HFFc6 (cell line): ENCODE measurements around the gene RRH. TPM values are rescaled to one million over a fixed set of nuclear protein-coding genes. Genes with fewer than 3 reads are reported as not detected.

Experiments used
- DNase-seq: peaks from one replicate; pipeline ENCODE4 v3.0.0-alpha.2; 2018
- H3K27ac Mint-ChIP-seq: 2 replicates; pipeline ENCODE4 v1.8.0; 2020; ENCODE audit warnings: mild to moderate bottlenecking, mixed read lengths
- H3K27me3 Mint-ChIP-seq: 2 replicates; pipeline ENCODE4 v1.8.0; 2021; ENCODE audit warnings: mild to moderate bottlenecking, moderate library complexity, mixed read lengths; ENCODE audit not compliant: insufficient read depth
- H3K36me3 Mint-ChIP-seq: 2 replicates; pipeline ENCODE4 v1.8.0; 2021; ENCODE audit warnings: low read depth, mixed read lengths
- H3K4me1 Mint-ChIP-seq: 2 replicates; pipeline ENCODE4 v1.8.0; 2020; ENCODE audit warnings: low read depth, mixed read lengths
- H3K4me3 Mint-ChIP-seq: 2 replicates; pipeline ENCODE4 v1.8.0; 2020; ENCODE audit warnings: mild to moderate bottlenecking, moderate library complexity, mixed read lengths
- H3K9me3 Mint-ChIP-seq: 2 replicates; pipeline ENCODE4 v1.8.0; 2020; ENCODE audit warnings: mild to moderate bottlenecking, mixed read lengths
- total RNA-seq, 6 experiments: library from RNA; stranded (reverse); fragmentation: NEBNext Ultra II Directional; extraction: Animal tissue kit (Norgen Biotek cat#: 25700); gene quantifications; 2 replicates in 1 of 6; 3 replicates in 5 of 6; pipeline ENCODE4 v1.2.3, GENCODE V29; 2021
- TF ChIP-seq, protein P1 (sequence below): fragments of 200-600 bp; sonication (generic); IDR thresholded peaks from 2 replicates; pipeline ENCODE4 v1.5.0; 2021; ENCODE audit warnings: antibody characterized with exemption, mild to moderate bottlenecking

RRH gene
- total RNA-seq, 6 experiments from 2014 or later: not detected

DNA sequence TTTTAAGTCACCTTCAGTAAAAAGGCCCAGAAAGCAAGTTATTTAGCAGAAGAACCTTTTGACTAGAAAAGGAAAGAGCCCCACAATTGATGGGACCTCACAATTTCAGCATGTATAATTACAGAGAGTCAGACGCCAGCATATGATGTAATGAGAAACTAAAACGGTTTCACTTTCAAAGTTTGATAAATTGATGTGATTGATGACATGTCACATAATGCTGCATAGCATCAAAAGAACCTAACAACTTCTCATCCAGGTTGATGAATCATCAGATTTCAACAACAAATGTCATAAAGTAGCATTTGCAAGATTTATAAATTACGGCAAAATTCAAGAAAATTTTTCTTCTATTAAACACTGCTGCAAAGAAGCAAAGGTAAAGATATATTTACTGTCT lies 16.1 kb upstream of the RRH start:
- TF ChIP-seq, protein P1, sequence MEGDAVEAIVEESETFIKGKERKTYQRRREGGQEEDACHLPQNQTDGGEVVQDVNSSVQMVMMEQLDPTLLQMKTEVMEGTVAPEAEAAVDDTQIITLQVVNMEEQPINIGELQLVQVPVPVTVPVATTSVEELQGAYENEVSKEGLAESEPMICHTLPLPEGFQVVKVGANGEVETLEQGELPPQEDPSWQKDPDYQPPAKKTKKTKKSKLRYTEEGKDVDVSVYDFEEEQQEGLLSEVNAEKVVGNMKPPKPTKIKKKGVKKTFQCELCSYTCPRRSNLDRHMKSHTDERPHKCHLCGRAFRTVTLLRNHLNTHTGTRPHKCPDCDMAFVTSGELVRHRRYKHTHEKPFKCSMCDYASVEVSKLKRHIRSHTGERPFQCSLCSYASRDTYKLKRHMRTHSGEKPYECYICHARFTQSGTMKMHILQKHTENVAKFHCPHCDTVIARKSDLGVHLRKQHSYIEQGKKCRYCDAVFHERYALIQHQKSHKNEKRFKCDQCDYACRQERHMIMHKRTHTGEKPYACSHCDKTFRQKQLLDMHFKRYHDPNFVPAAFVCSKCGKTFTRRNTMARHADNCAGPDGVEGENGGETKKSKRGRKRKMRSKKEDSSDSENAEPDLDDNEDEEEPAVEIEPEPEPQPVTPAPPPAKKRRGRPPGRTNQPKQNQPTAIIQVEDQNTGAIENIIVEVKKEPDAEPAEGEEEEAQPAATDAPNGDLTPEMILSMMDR: no peak
- peaks cover 6% of the 10 kb centered on the region for H3K27me3 Mint-ChIP-seq
- H3K36me3 Mint-ChIP-seq: peaks cover 10% of the 10 kb centered on the region
- H3K4me1 Mint-ChIP-seq: peaks cover 11% of the 10 kb centered on the region
- no peaks in the 10 kb centered on the region for H3K9me3 Mint-ChIP-seq
- no peak overlapping the region for H3K4me3 Mint-ChIP-seq
- DNase-seq: no peak
- H3K27ac Mint-ChIP-seq: no peak overlapping the region

DNA sequence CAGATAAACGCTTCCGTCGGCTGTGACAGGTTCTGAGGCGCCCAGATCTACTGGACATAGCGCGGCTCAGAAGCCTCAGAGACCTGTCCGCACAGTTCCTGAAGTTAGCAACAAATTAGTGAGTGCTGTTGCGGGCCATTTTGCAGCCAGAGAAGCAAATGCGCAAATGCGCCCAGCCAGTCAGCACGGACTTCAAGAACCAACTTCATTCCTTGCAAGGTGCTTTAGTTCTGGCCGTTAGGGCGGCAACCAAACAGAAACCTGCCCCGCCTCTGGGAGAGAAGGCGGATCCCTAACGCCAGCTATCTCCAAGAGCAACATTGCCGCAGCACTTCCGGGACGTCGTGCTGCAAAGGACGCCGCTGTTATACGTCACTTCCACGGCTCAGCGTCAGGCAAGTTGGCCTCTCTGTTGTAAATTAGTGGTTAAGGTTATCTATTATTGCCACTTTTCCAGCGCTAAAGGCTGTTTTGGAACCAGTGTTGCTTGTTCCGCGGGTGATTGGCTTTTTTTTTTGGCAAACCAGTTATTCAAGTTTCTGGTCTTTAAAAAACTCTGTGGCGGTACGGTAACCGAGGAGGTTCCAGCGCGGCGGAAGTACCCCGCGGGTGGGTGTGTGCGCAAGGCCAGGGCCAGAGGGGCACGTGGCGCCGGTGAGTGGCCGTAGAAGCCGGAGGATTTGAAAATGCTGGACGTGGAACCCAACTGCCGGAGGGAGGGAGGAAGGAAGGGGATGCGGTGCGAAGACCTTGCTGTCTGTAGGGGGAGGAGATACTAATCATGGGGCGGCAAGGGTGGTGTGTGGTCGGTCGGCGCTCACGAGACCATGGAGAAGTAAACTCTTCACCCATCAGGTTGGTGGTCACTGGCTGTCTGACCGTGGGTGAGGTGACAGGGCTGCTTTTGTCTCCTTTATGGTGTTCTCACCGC lies 12.4 kb upstream of the RRH start, which contains the start of gene GAR1:
Gene GAR1, plus strand, starts transcription at position 612 of the 931 bp plus-strand sequence. CDS start 403 bp downstream, outside the sequence.
- Mint-ChIP-seq H3K9me3 (no peaks in the 10 kb centered on the region), H3K27me3 (peaks cover 6% of the 10 kb centered on the region), H3K4me3 (peak within 1 kb of the TSS; percentile 98), H3K27ac (peak within 1 kb of the TSS; percentile 97), H3K4me1 (peaks cover 36% of the 10 kb centered on the region), H3K36me3 (peaks cover 29% of the 10 kb centered on the region)
- DNase-seq: peak; percentile 89
- TF ChIP-seq, protein P1: no peak; the same call in 1 of the 2 replicates

DNA sequence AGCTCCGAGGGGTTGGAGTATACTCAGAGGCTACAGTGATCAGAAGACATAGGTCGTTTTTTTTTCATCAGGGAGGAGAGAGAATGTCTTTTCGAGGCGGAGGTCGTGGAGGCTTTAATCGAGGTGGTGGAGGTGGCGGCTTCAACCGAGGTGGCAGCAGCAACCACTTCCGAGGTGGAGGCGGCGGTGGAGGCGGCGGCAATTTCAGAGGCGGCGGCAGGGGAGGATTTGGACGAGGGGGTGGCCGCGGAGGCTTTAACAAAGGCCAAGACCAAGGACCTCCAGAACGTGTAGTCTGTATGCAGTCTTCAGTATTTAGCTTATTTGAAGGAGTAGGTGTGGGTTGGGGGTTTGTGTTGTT lies 11.7 kb upstream of the RRH start:
- Mint-ChIP-seq H3K27ac (peak overlapping the region; percentile 97), H3K9me3 (no peaks in the 10 kb centered on the region), H3K36me3 (peaks cover 33% of the 10 kb centered on the region), H3K4me1 (peaks cover 42% of the 10 kb centered on the region), H3K4me3 (peak overlapping the region; percentile 98), H3K27me3 (peaks cover 2% of the 10 kb centered on the region; the same call in 1 of the 2 replicates)
- TF ChIP-seq, protein P1: no peak
- DNase-seq: no peak

GRCh38 chr4:109816894-109817293 lies 10.9 kb upstream of the RRH start:
- Mint-ChIP-seq H3K4me3 (peak overlapping the region; percentile 98), H3K9me3 (no peaks in the 10 kb centered on the region), H3K27ac (peak overlapping the region; percentile 36), H3K36me3 (peaks cover 34% of the 10 kb centered on the region), H3K4me1 (peaks cover 44% of the 10 kb centered on the region), H3K27me3 (peaks cover 2% of the 10 kb centered on the region; the same call in 1 of the 2 replicates)
- TF ChIP-seq, protein P1: no peak
- DNase-seq: no peak

GRCh38 chr4:109818268-109818667 lies 9.5 kb upstream of the RRH start:
- Mint-ChIP-seq H3K36me3 (peaks cover 40% of the 10 kb centered on the region), H3K4me1 (peaks cover 44% of the 10 kb centered on the region), H3K27ac (no peak overlapping the region), H3K9me3 (no peaks in the 10 kb centered on the region), H3K4me3 (no peak overlapping the region), H3K27me3 (peaks cover 2% of the 10 kb centered on the region; the same call in 1 of the 2 replicates)
- TF ChIP-seq, protein P1: no peak
- DNase-seq: no peak
